Natural killer cell (primary cell): ENCODE results near the gene ZC3H7A. TPM values are rescaled to one million over a fixed set of nuclear protein-coding genes. Genes with fewer than 3 reads are reported as not detected.

Source experiments
- ATAC-seq, 3 donors: fragments of 150-1000 bp in 2 of 3; fragments of 200-7000 bp in 1 of 3; cut with Tn5 transposase; 1 replicate in 1 of 3; 2 replicates in 2 of 3; pipeline ENCODE4 v1.10.0; 2021; ENCODE audit warnings: mild to moderate bottlenecking in 2 of 3, moderate library complexity in 2 of 3
- DNase-seq, 2 donors: peaks; one replicate each; pipeline versions ENCODE4 v3.0.0 to v3.0.0-alpha.2; 2013 to 2021; ENCODE audit warnings: mixed read lengths in 1 of 2
- H3K27ac ChIP-seq: one replicate; pipeline ENCODE4 v1.5.1; 2013; ENCODE audit warnings: mild to moderate bottlenecking, low read length
- H3K27me3 ChIP-seq: one replicate; pipeline ENCODE4 v1.6.1; 2013; ENCODE audit warnings: low read length; ENCODE audit not compliant: control insufficient read depth, insufficient read depth
- H3K36me3 ChIP-seq: one replicate; pipeline ENCODE4 v1.6.1; 2013; ENCODE audit warnings: low read length; ENCODE audit not compliant: control insufficient read depth, insufficient read depth
- H3K4me1 ChIP-seq: one replicate; pipeline ENCODE4 v1.6.1; 2013; ENCODE audit warnings: low read length; ENCODE audit not compliant: control insufficient read depth, insufficient read depth
- H3K4me3 ChIP-seq: one replicate; pipeline ENCODE4 v1.5.1; 2013; ENCODE audit warnings: low read length
- H3K9me3 ChIP-seq: one replicate; pipeline ENCODE4 v1.6.1; 2013; ENCODE audit warnings: low read length; ENCODE audit not compliant: control insufficient read depth, insufficient read depth
- H3K27ac Mint-ChIP-seq, 2 donors: one replicate each; pipeline ENCODE4 v1.8.0; 2022; ENCODE audit warnings: mild to moderate bottlenecking in 2 of 2, mixed read lengths in 2 of 2, moderate library complexity in 1 of 2
- H3K27me3 Mint-ChIP-seq, 2 donors: one replicate each; pipeline ENCODE4 v1.8.0; 2022; ENCODE audit warnings: low read depth in 2 of 2, mixed read lengths in 2 of 2
- H3K36me3 Mint-ChIP-seq: one replicate; pipeline ENCODE4 v1.8.0; 2022; ENCODE audit warnings: mixed read lengths
- H3K4me1 Mint-ChIP-seq, 2 donors: one replicate each; pipeline ENCODE4 v1.8.0; 2022; ENCODE audit warnings: mixed read lengths in 2 of 2
- H3K4me3 Mint-ChIP-seq: one replicate; pipeline ENCODE4 v1.8.0; 2022; ENCODE audit warnings: mild to moderate bottlenecking, moderate library complexity, mixed read lengths
- H3K9me3 Mint-ChIP-seq, 2 donors: one replicate each; pipeline ENCODE4 v1.8.0; 2022; ENCODE audit warnings: mixed read lengths in 2 of 2
- CTCF ChIP-seq: fragments of 200-600 bp; IDR thresholded peaks from one replicate; pipeline ENCODE4 v1.8.0; 2022; ENCODE audit warnings: antibody characterized with exemption
- WGBS: methylation state at CpG from one replicate; pipeline ENCODE4 v1.1.7; 2013; ENCODE audit warnings: missing lambda C conversion rate; ENCODE audit not compliant: insufficient coverage; 5-methylcytosine and 5-hydroxymethylcytosine counted together
- intact Hi-C: fragments of 100-400 bp; cut with micrococcal nuclease; formaldehyde crosslinking; loops from one replicate; pipeline ENCODE4 v1.14.2; 2022
- total RNA-seq, 4 donors: library from RNA; stranded (reverse); fragments of 120-200 nt in 1 of 4; gene quantifications; one replicate each; pipeline versions ENCODE4 v1.2.3 to v1.2.4, GENCODE V29; 2013 to 2022

ZC3H7A gene
- total RNA-seq, 3 donors from 2014 or later (not counting 1 experiment from before 2014, with no cell fraction given) = 80.6 to 91.8 (median 84.6) TPM

- WGBS = 89% methylated on average over 6 of the region's 7 CpGs
- Histone ChIP-seq H3K4me1 (peaks cover 11% of the 10 kb centered on the region), H3K27ac (no peak overlapping the region), H3K9me3 (no peaks in the 10 kb centered on the region), H3K27me3 (no peaks in the 10 kb centered on the region), H3K36me3 (peaks cover 31% of the 10 kb centered on the region), H3K4me3 (no peak overlapping the region)
- Mint-ChIP-seq H3K4me1 (peaks cover 13 to 14% of the 10 kb centered on the region in 2 donors), H3K4me3 (no peak overlapping the region), H3K9me3 (no peaks in the 10 kb centered on the region), H3K27me3 (no peaks in the 10 kb centered on the region), H3K36me3 (peaks cover 12% of the 10 kb centered on the region), H3K27ac (peak overlapping the region; percentile 47 to 62)
- intact Hi-C loops = no loop called here
- ATAC-seq = no peak
- DNase-seq = no peak
- TF ChIP-seq CTCF = no peak
Measured at GRCh38 chr16:11747949-11748403, 49.1 kb downstream of the ZC3H7A start.

- peak in 1 of 2 donors; percentile 17 for DNase-seq
- Mint-ChIP-seq H3K4me3 (peak overlapping the region; percentile 97), H3K9me3 (no peaks in the 10 kb centered on the region), H3K27ac (peak overlapping the region; percentile 92 to 94), H3K27me3 (no peaks in the 10 kb centered on the region), H3K4me1 (peaks cover 41% of the 10 kb centered on the region in 2 donors), H3K36me3 (no peaks in the 10 kb centered on the region)
- ATAC-seq = no peak
- Histone ChIP-seq H3K4me1 (peaks cover 33% of the 10 kb centered on the region), H3K36me3 (peaks cover under 1% of the 10 kb centered on the region), H3K27ac (peak overlapping the region; percentile 89), H3K27me3 (no peaks in the 10 kb centered on the region), H3K4me3 (no peak overlapping the region), H3K9me3 (no peaks in the 10 kb centered on the region)
- intact Hi-C loops = no loop called here
- 87% methylated on average over 3 of the region's 5 CpGs for WGBS
- TF ChIP-seq CTCF = no peak
Measured at GRCh38 chr16:11744075-11744470, 53.0 kb downstream of the ZC3H7A start.

GRCh38 chr16:11743308-11744074 lies 53.6 kb downstream of the ZC3H7A start:
- peak; percentile 59 to 62 for DNase-seq
- peak overlapping the region; percentile 97 for H3K4me3 Mint-ChIP-seq
- H3K36me3 ChIP-seq = no peaks in the 10 kb centered on the region
- no peaks in the 10 kb centered on the region for H3K9me3 ChIP-seq
- peak overlapping the region; percentile 89 for H3K27ac ChIP-seq
- H3K27me3 Mint-ChIP-seq = no peaks in the 10 kb centered on the region
- peak; percentile 32 to 46 (median 36) for ATAC-seq
- no peaks in the 10 kb centered on the region for H3K27me3 ChIP-seq
- no peaks in the 10 kb centered on the region for H3K9me3 Mint-ChIP-seq
- intact Hi-C loops = no loop called here
- WGBS = 45% methylated on average over 13 of the region's 21 CpGs
- peak overlapping the region; percentile 52 for H3K4me3 ChIP-seq
- H3K27ac Mint-ChIP-seq = peak overlapping the region; percentile 92 to 94
- peaks cover 33% of the 10 kb centered on the region for H3K4me1 ChIP-seq
- no peak for TF ChIP-seq CTCF
- peaks cover 43 to 46% of the 10 kb centered on the region in 2 donors for H3K4me1 Mint-ChIP-seq
- no peaks in the 10 kb centered on the region for H3K36me3 Mint-ChIP-seq
